HG02623 (cell line): Measurements from ENCODE around the gene ICAM2.
A peak's percentile ranks its signal among the peaks of the same experiment; 100 is the strongest.
"Not testable (repeated sequence)": the region's sequence is repeated elsewhere in the genome, so short reads cannot be mapped to it uniquely, and the experiment has no call there.

Experiments used
- ATAC-seq: cut with Tn5 transposase; IDR thresholded peaks from one replicate; pipeline ENCODE4 v1.9.1; 2021; ENCODE audit warnings: moderate library complexity; ENCODE audit not compliant: unreplicated experiment

The ICAM2 gene

GRCh38 chr17:63998050-63998720, 22.2 kb downstream of the ICAM2 start, which contains the start of gene PRR29:
Gene PRR29 (plus strand): TSS chr17:63998351. CDS start chr17:63998365, 14 bp downstream.
- ATAC-seq, result peak; percentile 53

GRCh38 chr17:63997341-63998048, 22.9 kb downstream of the ICAM2 start:
- ATAC-seq, result no peak

- ATAC-seq, result no peak
Measured at GRCh38 chr17:63996430-63997182, 23.8 kb downstream of the ICAM2 start.

- ATAC-seq, result no peak
Measured at GRCh38 chr17:63995626-63996025, 24.8 kb downstream of the ICAM2 start.

- no peak for ATAC-seq
Measured at GRCh38 chr17:63993368-63993985, 27.0 kb downstream of the ICAM2 start.

- ATAC-seq, result no peak
Measured at GRCh38 chr17:63991611-63992010, 28.8 kb downstream of the ICAM2 start.

GRCh38 chr17:63989622-63990345, 30.6 kb downstream of the ICAM2 start:
- no peak for ATAC-seq

- ATAC-seq, result no peak
Measured at GRCh38 chr17:63988741-63989621, 31.5 kb downstream of the ICAM2 start.

GRCh38 chr17:63988127-63988478, 32.3 kb downstream of the ICAM2 start:
- no peak for ATAC-seq

- no peak for ATAC-seq
Measured at GRCh38 chr17:63987221-63988126, 33.0 kb downstream of the ICAM2 start.

- no peak for ATAC-seq
Measured at GRCh38 chr17:63986821-63987220, 33.6 kb downstream of the ICAM2 start.

- ATAC-seq, result no peak
Measured at GRCh38 chr17:63985387-63986140, 34.9 kb downstream of the ICAM2 start.

- ATAC-seq, result no peak
Measured at GRCh38 chr17:63984651-63985386, 35.6 kb downstream of the ICAM2 start.

- no peak for ATAC-seq
Measured at GRCh38 chr17:63984236-63984635, 36.2 kb downstream of the ICAM2 start.

- no peak for ATAC-seq
Measured at GRCh38 chr17:63983320-63983719, 37.1 kb downstream of the ICAM2 start.

GRCh38 chr17:63982641-63983040, 37.8 kb downstream of the ICAM2 start:
- not testable (repeated sequence) for ATAC-seq
